Uterus (tissue), 2 donors: ENCODE data around the gene PLA2G6.

Source experiments
- CTCF ChIP-seq, 4 experiments: fragments of 200-600 bp in 2 of 4; fragments of 450-650 bp in 2 of 4; sonication (generic) in 2 of 4; IDR thresholded peaks; one replicate each; pipeline ENCODE4 v1.5.1; 2016 to 2019; ENCODE audit warnings: antibody characterized with exemption in 4 of 4, mild to moderate bottlenecking in 2 of 4, moderate library complexity in 1 of 4
- POLR2A ChIP-seq, 2 donors: fragments of 450-650 bp; IDR thresholded peaks; one replicate each; pipeline ENCODE4 v1.6.1; 2016; ENCODE audit warnings: antibody characterized with exemption in 2 of 2, mild to moderate bottlenecking in 1 of 2, moderate library complexity in 1 of 2

- TF ChIP-seq CTCF (IDR thresholded peaks at IDR 0.05) (no peak), POLR2A (IDR thresholded peaks at IDR 0.05) (no peak)
Measured at GRCh38 chr22:38104084-38104483, 77.5 kb downstream of the PLA2G6 start.
